ENCODE measurements around the gene AKR1E2.

The AKR1E2 gene

GRCh38 chr10:4784667-4785333 is 41.2 kb upstream of the AKR1E2 start:
- H3K4me3 ChIP-seq (ENCODE audit: low read depth, low read length), result no peak overlapping the region
- no peak for DNase-seq (ENCODE audit: low read depth, low spot score)
- in situ Hi-C loops (cut with HindIII; ENCODE audit: low sequenced_read_pairs), result no loop called here
- TF ChIP-seq CTCF (IDR thresholded peaks at IDR 0.05; ENCODE audit: low read depth, low read length), result no peak

GRCh38 chr10:4786043-4786839 is 39.8 kb upstream of the AKR1E2 start:
- in situ Hi-C loops (cut with HindIII; ENCODE audit: low sequenced_read_pairs), result no loop called here
- H3K4me3 ChIP-seq (ENCODE audit: low read depth, low read length), result no peak overlapping the region
- no peak for TF ChIP-seq CTCF (IDR thresholded peaks at IDR 0.05; ENCODE audit: low read depth, low read length)
- DNase-seq (ENCODE audit: low read depth, low spot score), result no peak

GRCh38 chr10:4790045-4790444 is 36.0 kb upstream of the AKR1E2 start:
- TF ChIP-seq CTCF (IDR thresholded peaks at IDR 0.05; ENCODE audit: low read depth, low read length), result no peak
- DNase-seq (ENCODE audit: low read depth, low spot score), result no peak
- no peak overlapping the region for H3K4me3 ChIP-seq (ENCODE audit: low read depth, low read length)
- in situ Hi-C loops (cut with HindIII; ENCODE audit: low sequenced_read_pairs), result no loop called here

GRCh38 chr10:4790922-4791321 is 35.1 kb upstream of the AKR1E2 start:
- no peak for DNase-seq (ENCODE audit: low read depth, low spot score)
- H3K4me3 ChIP-seq (ENCODE audit: low read depth, low read length), result no peak overlapping the region
- in situ Hi-C loops (cut with HindIII; ENCODE audit: low sequenced_read_pairs), result no loop called here
- no peak for TF ChIP-seq CTCF (IDR thresholded peaks at IDR 0.05; ENCODE audit: low read depth, low read length)

- TF ChIP-seq CTCF (IDR thresholded peaks at IDR 0.05; ENCODE audit: low read depth, low read length), result no peak
- in situ Hi-C loops (cut with HindIII; ENCODE audit: low sequenced_read_pairs), result no loop called here
- H3K4me3 ChIP-seq (ENCODE audit: low read depth, low read length), result no peak overlapping the region
- DNase-seq (ENCODE audit: low read depth, low spot score), result no peak
These were observed 33.6 kb upstream of the AKR1E2 start for GRCh38 chr10:4792381-4792780.

- no peak for DNase-seq (ENCODE audit: low read depth, low spot score)
- in situ Hi-C loops (cut with HindIII; ENCODE audit: low sequenced_read_pairs), result no loop called here
- no peak for TF ChIP-seq CTCF (IDR thresholded peaks at IDR 0.05; ENCODE audit: low read depth, low read length)
- no peak overlapping the region for H3K4me3 ChIP-seq (ENCODE audit: low read depth, low read length)
These were observed 24.6 kb upstream of the AKR1E2 start for GRCh38 chr10:4801405-4801804.

Measured in astrocyte of the spinal cord (primary cell).